IMR-90 (cell line): Measurements from ENCODE around the gene SLC2A8.

Source experiments
- FOS ChIP-seq: fragments of 150-350 bp; IDR thresholded peaks from 2 replicates; pipeline ENCODE4 v1.6.1; 2016; ENCODE audit warnings: low read depth, low read length
- MAZ ChIP-seq: IDR thresholded peaks from 2 replicates; pipeline ENCODE4 v1.6.1; 2012; ENCODE audit warnings: low read depth, mild to moderate bottlenecking, low read length, improper control_type of control experiment, moderate library complexity, borderline replicate concordance
- POLR2A ChIP-seq: IDR thresholded peaks from 2 replicates; pipeline ENCODE4 v1.6.1; 2012; ENCODE audit warnings: mild to moderate bottlenecking, low read depth, low read length
- RAD21 ChIP-seq: IDR thresholded peaks from 2 replicates; pipeline ENCODE4 v1.6.1; 2012; ENCODE audit warnings: low read length, improper control_type of control experiment
- SMC3 ChIP-seq: fragments of 150-350 bp; IDR thresholded peaks from 2 replicates; pipeline ENCODE4 v1.6.1; 2016; ENCODE audit warnings: low read depth, mild to moderate bottlenecking, antibody characterized with exemption, low read length, moderate library complexity
- TF ChIP-seq, protein P1 (sequence below): conservative IDR thresholded peaks from 2 replicates; pipeline ENCODE4 v1.5.1; 2012; ENCODE audit warnings: mild to moderate bottlenecking, low read depth, low read length, improper control_type of control experiment

DNA sequence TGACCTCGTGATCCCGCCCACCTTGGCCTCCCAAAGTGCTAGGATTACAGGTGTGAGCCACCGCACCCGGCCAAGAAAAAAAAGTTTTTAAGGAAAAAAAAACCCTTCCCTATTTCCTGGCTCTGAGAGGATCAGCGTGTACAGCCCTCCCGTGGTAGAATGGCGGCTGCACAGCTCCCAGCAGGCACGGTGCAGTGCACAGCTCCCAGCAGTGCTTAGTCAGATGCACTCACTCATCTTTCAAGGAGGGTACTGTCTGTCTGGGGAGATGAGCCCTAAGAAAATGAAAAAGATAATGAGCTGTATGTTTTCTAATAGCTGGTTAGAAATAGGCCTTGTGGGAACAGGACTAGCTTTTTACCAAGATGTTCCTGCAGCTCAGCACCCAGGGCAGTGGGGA is 36.7 kb upstream of the SLC2A8 start:
- TF ChIP-seq, protein P1, sequence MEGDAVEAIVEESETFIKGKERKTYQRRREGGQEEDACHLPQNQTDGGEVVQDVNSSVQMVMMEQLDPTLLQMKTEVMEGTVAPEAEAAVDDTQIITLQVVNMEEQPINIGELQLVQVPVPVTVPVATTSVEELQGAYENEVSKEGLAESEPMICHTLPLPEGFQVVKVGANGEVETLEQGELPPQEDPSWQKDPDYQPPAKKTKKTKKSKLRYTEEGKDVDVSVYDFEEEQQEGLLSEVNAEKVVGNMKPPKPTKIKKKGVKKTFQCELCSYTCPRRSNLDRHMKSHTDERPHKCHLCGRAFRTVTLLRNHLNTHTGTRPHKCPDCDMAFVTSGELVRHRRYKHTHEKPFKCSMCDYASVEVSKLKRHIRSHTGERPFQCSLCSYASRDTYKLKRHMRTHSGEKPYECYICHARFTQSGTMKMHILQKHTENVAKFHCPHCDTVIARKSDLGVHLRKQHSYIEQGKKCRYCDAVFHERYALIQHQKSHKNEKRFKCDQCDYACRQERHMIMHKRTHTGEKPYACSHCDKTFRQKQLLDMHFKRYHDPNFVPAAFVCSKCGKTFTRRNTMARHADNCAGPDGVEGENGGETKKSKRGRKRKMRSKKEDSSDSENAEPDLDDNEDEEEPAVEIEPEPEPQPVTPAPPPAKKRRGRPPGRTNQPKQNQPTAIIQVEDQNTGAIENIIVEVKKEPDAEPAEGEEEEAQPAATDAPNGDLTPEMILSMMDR: no peak
- TF ChIP-seq RAD21 (no peak), FOS (no peak), MAZ (no peak), SMC3 (no peak), POLR2A (no peak)
